Measurements from ENCODE around the gene CYB5A.

GRCh38 chr18:74299162-74299561 lies 7.4 kb upstream of the CYB5A start:
- no peak for TF ChIP-seq POLR2A (IDR thresholded peaks at IDR 0.05)
- TF ChIP-seq CTCF (IDR thresholded peaks at IDR 0.05 in 4 of 5, conservative IDR thresholded peaks at IDR 0.05 in 1 of 5) = no peak

Data from gastrocnemius medialis (tissue), 4 donors.